Endothelial cell of umbilical vein (primary cell): ENCODE results near the gene AFF1. TPM values are rescaled to one million over a fixed set of nuclear protein-coding genes. Genes with fewer than 3 reads are reported as not detected.
A peak's percentile ranks its signal among the peaks of the same experiment; 100 is the strongest.

Experiments used
- BruUV-seq: library from RNA; stranded (reverse); fragments of 400-500 nt; replicated peaks from 2 replicates; lab custom pipeline; 2021; lab: Mats Ljungman, UMichigan
- CTCF ChIA-PET: fragments of 300-600, 350-600 bp; sonication (Branson Sonifier 250); formaldehyde crosslinking; loops from one replicate; lab custom pipeline; 2021; ENCODE audit warnings: antibody characterized with exemption, inconsistent platforms; lab: Charles Lee
- POLR2A ChIA-PET: fragments of 300-600, 350-600 bp; sonication (Branson Sonifier 250); formaldehyde crosslinking; loops from one replicate; lab custom pipeline; 2021; ENCODE audit warnings: antibody characterized with exemption, inconsistent platforms; lab: Charles Lee
- DNase-seq: peaks from one replicate; pipeline ENCODE4 v3.0.0-alpha.2; 2011; ENCODE audit warnings: low read depth, low spot score
- FAIRE-seq: peaks from 2 replicates; lab custom pipeline; 2011; peaks lifted over from hg19 to GRCh38; lab: Jason Lieb, UNC
- H2AFZ ChIP-seq: 2 replicates; pipeline ENCODE4 v1.6.0; 2012; ENCODE audit warnings: low read depth, low read length, control low read depth, inconsistent platforms
- H3K27ac ChIP-seq: 2 replicates; pipeline ENCODE4 v1.5.1; 2011; ENCODE audit warnings: low read depth, mild to moderate bottlenecking, control low read depth, low read length, moderate library complexity; ENCODE audit not compliant: insufficient read depth
- H3K27me3 ChIP-seq, 2 experiments: 2 replicates each; pipeline versions ENCODE4 v1.6.0 to v1.6.1; 2011; ENCODE audit warnings: low read length in 2 of 2, mixed read lengths in 1 of 2; ENCODE audit not compliant: control insufficient read depth in 2 of 2, insufficient read depth in 2 of 2
- H3K36me3 ChIP-seq, 2 experiments: 2 replicates in 1 of 2; 3 replicates in 1 of 2; pipeline ENCODE4 v1.5.1; 2011; ENCODE audit warnings: low read length in 2 of 2, mild to moderate bottlenecking in 1 of 2, moderate library complexity in 1 of 2; ENCODE audit not compliant: control insufficient read depth in 2 of 2, insufficient read depth in 2 of 2; ENCODE audit errors: extremely low read depth in 1 of 2
- H3K4me1 ChIP-seq: 3 replicates; pipeline ENCODE4 v1.5.1; 2011; ENCODE audit warnings: mild to moderate bottlenecking, low read length; ENCODE audit not compliant: control insufficient read depth, insufficient read depth; ENCODE audit errors: extremely low read depth
- H3K4me2 ChIP-seq: 2 replicates; pipeline ENCODE4 v1.6.1; 2011; ENCODE audit warnings: low read length, control low read depth, mixed read lengths; ENCODE audit not compliant: insufficient read depth
- H3K4me3 ChIP-seq, 3 experiments: fragments of 200-600 bp in 1 of 3; sonication (generic), shearing (Covaris generic) in 1 of 3; replicated peaks in 1 of 3; 2 replicates each; pipeline ENCODE4 v1.5.1; 2011 to 2016; ENCODE audit warnings: control low read depth in 3 of 3, low read length in 3 of 3, mild to moderate bottlenecking in 2 of 3, inconsistent platforms in 1 of 3, low read depth in 1 of 3, moderate library complexity in 1 of 3; ENCODE audit not compliant: insufficient read depth in 1 of 3
- H3K79me2 ChIP-seq: 2 replicates; pipeline ENCODE4 v1.6.0; 2012; ENCODE audit warnings: low read length, inconsistent platforms; ENCODE audit not compliant: control insufficient read depth, insufficient read depth
- H3K9ac ChIP-seq: replicated peaks from 2 replicates; pipeline ENCODE3; 2011; ENCODE audit warnings: low read length, control low read depth; ENCODE audit not compliant: insufficient read depth; ENCODE audit errors: extremely low read depth
- H3K9me1 ChIP-seq: replicated peaks from 3 replicates; pipeline ENCODE4 v1.6.0; 2011; ENCODE audit warnings: mild to moderate bottlenecking, low read length; ENCODE audit not compliant: control insufficient read depth, insufficient read depth; ENCODE audit errors: extremely low read depth
- H3K9me3 ChIP-seq: replicated peaks from 2 replicates; pipeline ENCODE4 v1.5.1; 2012; ENCODE audit warnings: low read length, inconsistent platforms; ENCODE audit not compliant: control insufficient read depth, insufficient read depth
- H4K20me1 ChIP-seq: replicated peaks from 2 replicates; pipeline ENCODE3; 2011; ENCODE audit warnings: mild to moderate bottlenecking, low read length; ENCODE audit not compliant: control insufficient read depth, insufficient read depth; ENCODE audit errors: extremely low read depth
- EZH2 ChIP-seq: IDR thresholded peaks from 2 replicates; pipeline ENCODE4 v1.6.1; 2012; ENCODE audit warnings: borderline replicate concordance, low read depth, mild to moderate bottlenecking, moderate library complexity, low read length, inconsistent platforms; ENCODE audit not compliant: severe bottlenecking
- FOS ChIP-seq: IDR thresholded peaks from 2 replicates; pipeline ENCODE4 v1.6.1; 2011; ENCODE audit warnings: mild to moderate bottlenecking, low read length, moderate library complexity, borderline replicate concordance; ENCODE audit not compliant: insufficient read depth
- GATA2 ChIP-seq: IDR thresholded peaks from 2 replicates; pipeline ENCODE4 v1.7.0; 2011; ENCODE audit warnings: low read depth, mild to moderate bottlenecking, moderate library complexity, mixed read lengths, low read length; ENCODE audit not compliant: insufficient read length, insufficient read depth
- JUN ChIP-seq: IDR thresholded peaks from 2 replicates; pipeline ENCODE4 v1.6.1; 2011; ENCODE audit warnings: borderline replicate concordance, low read depth; ENCODE audit not compliant: insufficient read length, insufficient read depth
- MAX ChIP-seq: IDR thresholded peaks from 2 replicates; pipeline ENCODE4 v1.6.1; 2011; ENCODE audit not compliant: insufficient read depth, insufficient read length
- MYC ChIP-seq: IDR thresholded peaks from one replicate; pipeline ENCODE4 v1.6.1; 2011; ENCODE audit warnings: mild to moderate bottlenecking, low read depth, low read length
- POLR2A ChIP-seq: IDR thresholded peaks from 2 replicates; pipeline ENCODE4 v1.6.1; 2012; ENCODE audit warnings: low read depth, mild to moderate bottlenecking, control low read depth, low read length
- POLR2AphosphoS5 ChIP-seq: IDR thresholded peaks from 2 replicates; pipeline ENCODE4 v1.6.1; 2012; ENCODE audit warnings: low read depth, mild to moderate bottlenecking, control low read depth, low read length, moderate library complexity; ENCODE audit not compliant: insufficient read depth
- dilution Hi-C: fragments of 300-500 bp; cut with MboI; formaldehyde crosslinking; loops from one replicate; pipeline ENCODE4 v1.15.0; 2019; ENCODE audit warnings: low sequenced_read_pairs; ENCODE audit not compliant: extremely low pct_ligation_motif_present
- intact Hi-C: fragments of 100-400 bp; cut with micrococcal nuclease; formaldehyde crosslinking; loops from one replicate; pipeline ENCODE4 v1.10.0; 2022
- polyA plus RNA-seq, 4 experiments: library from polyadenylated mRNA; depleted of rRNA in 3 of 4; stranded (reverse) in 3 of 4; unstranded in 1 of 4; fragments of >200 nt; gene quantifications; 2 replicates each; pipeline versions ENCODE4 v1.2.1 to v1.2.3, GENCODE V29; 2011 to 2012; ENCODE audit warnings: missing spikeins in 1 of 4
- total RNA-seq: library from RNA; stranded (reverse); gene quantifications from 2 replicates; pipeline ENCODE4 v1.2.3, GENCODE V29; 2021
- TF ChIP-seq, protein P1 (sequence below), 2 donors: IDR thresholded peaks; 1 replicate in 1 of 2; 2 replicates in 1 of 2; pipeline ENCODE4 v1.5.1; 2011; ENCODE audit warnings: low read length in 2 of 2, mild to moderate bottlenecking in 2 of 2, moderate library complexity in 2 of 2, control low read depth in 1 of 2, inconsistent platforms in 1 of 2, low read depth in 1 of 2; ENCODE audit not compliant: insufficient read depth in 1 of 2; ENCODE audit errors: extremely low read depth in 1 of 2

Gene AFF1
- total and polyA plus RNA-seq, 2 donors (not counting 3 experiments of a cell fraction or from before 2014, with no cell fraction given) = 26.2 to 106 TPM

DNA sequence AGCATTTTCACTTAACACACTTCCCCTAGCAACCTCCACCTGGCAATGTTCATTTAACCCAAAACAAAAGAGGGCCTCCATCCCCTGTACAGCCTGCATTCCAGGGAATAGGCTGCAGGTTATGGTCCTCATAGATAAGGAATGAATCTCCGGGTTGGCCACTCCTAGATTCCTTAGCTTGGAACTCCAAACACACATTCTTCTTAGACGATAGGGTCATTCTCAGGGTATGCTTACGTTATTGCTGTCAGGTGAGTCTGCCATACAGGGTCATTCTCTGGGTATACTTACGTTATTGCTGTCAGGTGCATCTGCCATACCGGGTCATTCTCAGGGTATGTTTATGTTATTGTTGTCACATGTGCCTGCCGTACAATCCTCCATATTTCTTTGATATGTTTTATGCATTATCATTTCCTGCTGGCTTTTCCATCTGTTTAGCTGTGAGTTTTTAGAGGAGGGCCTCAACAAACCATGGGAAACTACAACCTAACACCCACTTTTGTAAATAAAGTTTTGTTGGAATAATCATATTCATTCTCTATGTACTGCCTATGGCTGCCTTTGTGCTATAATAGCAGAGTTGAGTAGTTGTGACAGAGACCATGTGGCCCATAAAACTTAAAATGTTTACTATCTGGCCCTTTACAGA, 8.2 kb upstream of the AFF1 start:
- Histone ChIP-seq H2AFZ (no peak overlapping the region), H3K36me3 (no peaks in the 10 kb centered on the region), H3K4me1 (peaks cover 29% of the 10 kb centered on the region), H3K9me3 (no peaks in the 10 kb centered on the region), H3K79me2 (no peaks in the 10 kb centered on the region), H4K20me1 (no peaks in the 10 kb centered on the region), H3K27me3 (no peaks in the 10 kb centered on the region), H3K4me3 (no peak overlapping the region), H3K4me2 (no peak overlapping the region), H3K9ac (no peak overlapping the region), H3K9me1 (no peaks in the 10 kb centered on the region), H3K27ac (no peak overlapping the region)
- ChIA-PET CTCF (interaction anchor here (1.2 to 9.1 kb wide), 3 partner anchors 80 to 310 kb away, joined by 3 to 157 read pairs (median 5); no protein-coding TSS in a partner anchor), POLR2A (no interaction called here)
- no TSS peak for BruUV-seq
- intact Hi-C loops (no loop called here), dilution Hi-C loops (no loop called here)
- no peak for DNase-seq
- TF ChIP-seq MYC = no peak
- TF ChIP-seq MAX = no peak
- TF ChIP-seq POLR2A = no peak
- no peak for TF ChIP-seq JUN
- TF ChIP-seq FOS = no peak
- FAIRE-seq = no peak

DNA sequence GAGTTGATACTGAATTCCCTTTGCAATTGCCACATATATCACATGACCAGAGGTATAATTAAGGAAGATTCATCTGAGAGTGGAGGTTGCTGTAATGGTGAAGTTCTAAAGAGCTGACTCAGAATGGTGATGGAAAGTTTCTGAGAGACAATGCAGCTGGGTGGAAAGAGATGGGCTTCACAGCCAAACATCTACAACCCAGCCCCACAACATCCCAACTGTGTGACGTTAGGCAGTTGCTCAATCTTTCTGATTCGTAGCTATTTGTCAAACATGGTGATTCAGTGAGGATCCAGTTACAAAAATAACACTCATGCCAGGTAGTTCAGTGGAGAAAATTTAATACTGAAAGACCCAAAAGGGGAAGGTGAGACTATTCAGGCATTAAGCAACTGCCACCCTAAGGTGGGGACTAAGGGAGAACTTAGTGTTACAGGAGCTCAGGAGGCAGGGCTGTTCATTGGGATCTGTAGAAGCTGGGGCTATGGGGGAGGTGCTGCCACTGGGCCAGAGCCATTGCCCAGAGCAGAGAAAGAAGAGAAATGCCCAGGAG, 6.9 kb upstream of the AFF1 start:
- Histone ChIP-seq H3K4me1 (peaks cover 29% of the 10 kb centered on the region), H3K9ac (no peak overlapping the region), H3K4me3 (no peak overlapping the region), H2AFZ (peak overlapping the region; percentile 13), H3K9me3 (no peaks in the 10 kb centered on the region), H3K27me3 (no peaks in the 10 kb centered on the region), H3K36me3 (no peaks in the 10 kb centered on the region), H4K20me1 (no peaks in the 10 kb centered on the region), H3K79me2 (no peaks in the 10 kb centered on the region), H3K4me2 (no peak overlapping the region), H3K27ac (no peak overlapping the region), H3K9me1 (no peaks in the 10 kb centered on the region)
- no peak for FAIRE-seq
- peak; percentile 43 for DNase-seq
- CTCF ChIA-PET = interaction anchor here (0.9 to 1.3 kb wide), 2 partner anchors 10 to 79 kb away, joined by 4 to 5 read pairs; no protein-coding TSS in a partner anchor
- intact Hi-C loops (no loop called here), dilution Hi-C loops (no loop called here)
- POLR2A ChIA-PET = no interaction called here
- BruUV-seq = no TSS peak
- TF ChIP-seq MYC = no peak
- no peak for TF ChIP-seq MAX
- TF ChIP-seq JUN = no peak
- TF ChIP-seq POLR2A = no peak
- TF ChIP-seq POLR2AphosphoS5 = no peak
- TF ChIP-seq EZH2 = no peak
- TF ChIP-seq FOS = no peak
- TF ChIP-seq GATA2 = no peak
- TF ChIP-seq, protein P1, sequence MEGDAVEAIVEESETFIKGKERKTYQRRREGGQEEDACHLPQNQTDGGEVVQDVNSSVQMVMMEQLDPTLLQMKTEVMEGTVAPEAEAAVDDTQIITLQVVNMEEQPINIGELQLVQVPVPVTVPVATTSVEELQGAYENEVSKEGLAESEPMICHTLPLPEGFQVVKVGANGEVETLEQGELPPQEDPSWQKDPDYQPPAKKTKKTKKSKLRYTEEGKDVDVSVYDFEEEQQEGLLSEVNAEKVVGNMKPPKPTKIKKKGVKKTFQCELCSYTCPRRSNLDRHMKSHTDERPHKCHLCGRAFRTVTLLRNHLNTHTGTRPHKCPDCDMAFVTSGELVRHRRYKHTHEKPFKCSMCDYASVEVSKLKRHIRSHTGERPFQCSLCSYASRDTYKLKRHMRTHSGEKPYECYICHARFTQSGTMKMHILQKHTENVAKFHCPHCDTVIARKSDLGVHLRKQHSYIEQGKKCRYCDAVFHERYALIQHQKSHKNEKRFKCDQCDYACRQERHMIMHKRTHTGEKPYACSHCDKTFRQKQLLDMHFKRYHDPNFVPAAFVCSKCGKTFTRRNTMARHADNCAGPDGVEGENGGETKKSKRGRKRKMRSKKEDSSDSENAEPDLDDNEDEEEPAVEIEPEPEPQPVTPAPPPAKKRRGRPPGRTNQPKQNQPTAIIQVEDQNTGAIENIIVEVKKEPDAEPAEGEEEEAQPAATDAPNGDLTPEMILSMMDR (IDR thresholded peaks at IDR 0.05; ENCODE audit: extremely low read depth in 1 of 2, insufficient read depth in 1 of 2, low read depth in 1 of 2, low read length in 2 of 2) = no peak
